ENCODE results near the gene GRK2. TPM values are rescaled to one million over a fixed set of nuclear protein-coding genes. Genes with fewer than 3 reads are reported as not detected.

Gene GRK2
- total and polyA plus RNA-seq, 10 donors: 119 to 301 (median 261) TPM

DNA sequence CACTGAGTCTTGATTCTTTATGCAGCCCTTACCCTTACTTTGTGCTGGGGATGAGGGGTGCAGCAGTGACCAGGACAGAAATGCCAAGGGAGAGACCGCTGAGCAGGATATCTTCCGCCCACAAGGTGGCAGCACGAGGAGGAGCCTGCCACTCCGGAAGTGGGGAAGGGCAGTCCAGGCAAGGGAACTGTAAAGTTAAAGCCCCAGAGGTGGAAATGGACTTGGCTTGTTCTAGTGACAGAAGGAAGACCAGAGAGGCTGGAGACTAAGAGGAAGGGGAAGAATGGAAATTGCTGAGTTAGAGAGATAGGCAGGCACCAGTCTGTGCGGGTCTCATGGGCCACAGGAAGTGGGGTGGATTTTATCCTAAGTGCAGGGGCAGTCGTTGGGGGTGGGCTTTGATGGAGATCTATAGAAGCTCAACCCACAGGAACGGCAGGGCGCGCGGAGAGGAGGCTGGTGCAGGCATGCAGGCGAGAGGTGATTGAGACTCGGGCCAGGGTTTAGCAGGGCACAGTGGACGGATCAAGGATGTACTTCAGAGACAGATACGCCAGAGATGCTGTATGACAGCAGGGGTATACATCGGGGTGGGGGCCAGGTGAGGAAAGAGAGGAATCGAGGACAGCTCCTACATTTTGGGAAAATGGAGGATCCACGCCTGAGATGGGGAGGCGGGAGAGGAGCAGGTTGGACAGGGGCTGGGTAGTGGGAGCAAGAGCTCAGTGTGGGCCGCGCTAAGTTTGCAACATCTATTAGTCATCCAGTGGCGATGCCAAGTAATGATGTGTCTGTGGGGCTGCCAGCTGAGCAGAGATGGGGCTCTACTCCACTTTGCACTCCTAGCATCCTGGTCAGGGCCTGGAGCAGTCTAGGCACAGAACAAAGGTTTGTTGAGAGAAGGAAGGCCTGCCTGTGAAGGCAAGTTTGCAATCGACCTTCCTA lies 3.3 kb upstream of the GRK2 start:
- TF ChIP-seq, protein P1, sequence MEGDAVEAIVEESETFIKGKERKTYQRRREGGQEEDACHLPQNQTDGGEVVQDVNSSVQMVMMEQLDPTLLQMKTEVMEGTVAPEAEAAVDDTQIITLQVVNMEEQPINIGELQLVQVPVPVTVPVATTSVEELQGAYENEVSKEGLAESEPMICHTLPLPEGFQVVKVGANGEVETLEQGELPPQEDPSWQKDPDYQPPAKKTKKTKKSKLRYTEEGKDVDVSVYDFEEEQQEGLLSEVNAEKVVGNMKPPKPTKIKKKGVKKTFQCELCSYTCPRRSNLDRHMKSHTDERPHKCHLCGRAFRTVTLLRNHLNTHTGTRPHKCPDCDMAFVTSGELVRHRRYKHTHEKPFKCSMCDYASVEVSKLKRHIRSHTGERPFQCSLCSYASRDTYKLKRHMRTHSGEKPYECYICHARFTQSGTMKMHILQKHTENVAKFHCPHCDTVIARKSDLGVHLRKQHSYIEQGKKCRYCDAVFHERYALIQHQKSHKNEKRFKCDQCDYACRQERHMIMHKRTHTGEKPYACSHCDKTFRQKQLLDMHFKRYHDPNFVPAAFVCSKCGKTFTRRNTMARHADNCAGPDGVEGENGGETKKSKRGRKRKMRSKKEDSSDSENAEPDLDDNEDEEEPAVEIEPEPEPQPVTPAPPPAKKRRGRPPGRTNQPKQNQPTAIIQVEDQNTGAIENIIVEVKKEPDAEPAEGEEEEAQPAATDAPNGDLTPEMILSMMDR (IDR thresholded peaks at IDR 0.05 in 8 of 11, conservative IDR thresholded peaks at IDR 0.05 in 3 of 11): peak; percentile 79 to 95 (median 90)
- no peak for TF ChIP-seq POLR2A (IDR thresholded peaks at IDR 0.05)
- peak; percentile 12 to 84 (median 78) for TF ChIP-seq POLR2AphosphoS5 (IDR thresholded peaks at IDR 0.05)
- H3K36me3 ChIP-seq: peaks cover 0 to 12% (median 2%) of the 10 kb centered on the region in 6 donors
- H3K4me3 ChIP-seq: peak overlapping the region in 1 of 8 donors; percentile 44
- H3K4me1 ChIP-seq: peaks cover 27 to 62% (median 45%) of the 10 kb centered on the region in 6 donors
- intact Hi-C loops (cut with DNase I; ENCODE audit: low total_unique reads): loop anchor here (2.0 kb wide), 1 partner anchor 54 kb away; no protein-coding TSS in a partner anchor
- H3K9me3 ChIP-seq: no peaks in the 10 kb centered on the region
- peaks cover 0 to 13% (median 0%) of the 10 kb centered on the region in 7 donors for H3K27me3 ChIP-seq (replicated peaks in 1 of 7)
- DNase-seq: peak; percentile 93
- peak overlapping the region in 7 of 8 donors; percentile 15 to 82 (median 69) for H3K27ac ChIP-seq
- WGBS, 5 donors: 33 to 40% (median 35%) methylated on average over 22 of the region's 22 CpGs

DNA sequence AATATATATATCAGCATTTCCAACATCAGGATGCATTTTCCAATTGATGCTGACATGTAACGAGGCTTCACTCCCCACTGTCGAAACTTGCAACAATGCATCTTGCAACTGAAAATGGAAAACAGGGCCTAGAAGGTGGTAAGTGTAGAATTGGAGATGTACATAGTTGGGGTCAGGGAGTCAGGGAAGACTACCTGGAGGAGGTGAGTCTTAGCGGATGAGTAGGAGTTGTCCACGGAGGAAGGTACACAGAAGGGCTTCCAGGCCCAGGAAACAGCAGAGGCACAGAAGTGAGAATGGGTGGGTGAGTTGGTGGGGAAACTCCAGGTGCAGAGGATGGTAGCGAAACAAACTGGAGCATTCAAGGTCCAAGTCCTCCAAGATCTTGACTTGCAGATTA lies 2.0 kb upstream of the GRK2 start:
- H3K4me1 ChIP-seq: peaks cover 39 to 73% (median 57%) of the 10 kb centered on the region in 6 donors
- H3K27me3 ChIP-seq (replicated peaks in 1 of 7): peaks cover 0 to 13% (median 0%) of the 10 kb centered on the region in 7 donors
- H3K9me3 ChIP-seq: no peaks in the 10 kb centered on the region
- DNase-seq: no peak
- intact Hi-C loops (cut with DNase I; ENCODE audit: low total_unique reads): no loop called here
- TF ChIP-seq, protein P1 (IDR thresholded peaks at IDR 0.05 in 8 of 11, conservative IDR thresholded peaks at IDR 0.05 in 3 of 11): no peak
- TF ChIP-seq POLR2AphosphoS5 (IDR thresholded peaks at IDR 0.05) (no peak), POLR2A (IDR thresholded peaks at IDR 0.05) (no peak)
- H3K36me3 ChIP-seq: peaks cover 0 to 18% (median 8%) of the 10 kb centered on the region in 6 donors
- H3K27ac ChIP-seq: no peak overlapping the region
- no peak overlapping the region for H3K4me3 ChIP-seq
- 89 to 94% (median 92%) methylated on average over 5 of the region's 5 CpGs for WGBS, 5 donors

DNA sequence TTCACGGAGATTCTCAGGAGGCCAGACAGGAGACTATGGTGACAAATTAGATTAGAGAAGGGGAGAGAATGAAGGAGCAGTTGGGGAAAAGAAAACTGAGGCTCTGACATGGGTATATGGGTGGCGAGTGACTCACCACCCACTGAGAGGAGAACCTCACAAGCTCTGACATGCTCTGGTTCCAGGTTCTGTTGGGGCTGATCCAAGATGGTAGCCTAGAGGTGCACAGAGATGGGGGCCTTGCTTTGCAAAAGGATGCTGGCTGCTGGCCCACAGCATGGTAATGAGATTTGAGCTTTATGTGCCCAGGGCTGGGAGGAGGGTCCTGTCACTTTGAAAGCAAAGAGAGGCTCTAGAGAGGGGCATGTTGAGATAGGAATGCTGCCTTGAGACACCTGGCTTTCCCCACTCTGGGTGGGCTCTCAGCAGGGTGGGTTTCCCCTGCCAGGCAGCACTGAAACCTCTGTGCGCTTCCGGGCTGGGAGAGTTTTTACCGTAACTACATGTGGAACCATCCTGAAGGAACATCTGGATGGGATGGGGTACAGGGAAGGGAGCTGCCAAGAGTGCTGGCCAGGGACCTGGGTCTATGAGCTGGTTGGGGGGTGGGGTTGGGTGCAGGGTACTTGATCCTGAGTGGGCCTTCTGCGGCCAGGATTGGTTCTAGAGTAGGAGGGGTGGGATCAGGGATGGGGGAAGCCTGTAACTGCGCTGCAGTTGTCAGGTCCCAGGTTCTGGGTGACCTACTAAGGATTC lies 1.2 kb upstream of the GRK2 start:
- H3K27ac ChIP-seq: peak overlapping the region in 4 of 8 donors; percentile 68 to 97 (median 76)
- H3K27me3 ChIP-seq (replicated peaks in 1 of 7): peaks cover 0 to 13% (median 0%) of the 10 kb centered on the region in 7 donors
- H3K4me1 ChIP-seq: peaks cover 47 to 81% (median 65%) of the 10 kb centered on the region in 6 donors
- TF ChIP-seq POLR2A (IDR thresholded peaks at IDR 0.05): no peak
- no peak for TF ChIP-seq POLR2AphosphoS5 (IDR thresholded peaks at IDR 0.05)
- TF ChIP-seq, protein P1 (IDR thresholded peaks at IDR 0.05 in 8 of 11, conservative IDR thresholded peaks at IDR 0.05 in 3 of 11): no peak
- peaks cover 0 to 26% (median 8%) of the 10 kb centered on the region in 6 donors for H3K36me3 ChIP-seq
- H3K9me3 ChIP-seq: no peaks in the 10 kb centered on the region
- intact Hi-C loops (cut with DNase I; ENCODE audit: low total_unique reads): no loop called here
- no peak overlapping the region for H3K4me3 ChIP-seq
- DNase-seq: no peak
- 84 to 97% (median 96%) methylated on average over 7 of the region's 7 CpGs for WGBS, 5 donors

All from spleen (tissue), 11 donors.